Measurements from ENCODE around the gene GNAS. TPM values are rescaled to one million over a fixed set of nuclear protein-coding genes. Genes with fewer than 3 reads are reported as not detected.

GNAS gene
- total and polyA plus RNA-seq, 12 donors = 1,348 to 5,181 (median 1,783) TPM

GRCh38 chr20:58822748-58823730, 29.5 kb upstream of the GNAS start:
- Histone ChIP-seq H3K27me3 (no peaks in the 10 kb centered on the region), H3K4me3 (no peak overlapping the region), H3K27ac (no peak overlapping the region), H3K9me3 (no peaks in the 10 kb centered on the region), H3K4me1 (peaks cover 0 to under 1% (median 0%) of the 10 kb centered on the region in 9 donors), H3K36me3 (no peaks in the 10 kb centered on the region)
- intact Hi-C loops (cut with DNase I) = no loop called here
- ATAC-seq = no peak
- no peak for TF ChIP-seq CTCF (IDR thresholded peaks at IDR 0.05)
- DNase-seq = no peak
- WGBS, 2 donors = 89 to 91% methylated on average over 26 of the region's 26 CpGs

- Histone ChIP-seq H3K27ac (no peak overlapping the region), H3K4me1 (peaks cover 0 to 8% (median 0%) of the 10 kb centered on the region in 9 donors), H3K36me3 (no peaks in the 10 kb centered on the region), H3K9me3 (no peaks in the 10 kb centered on the region), H3K27me3 (no peaks in the 10 kb centered on the region), H3K4me3 (no peak overlapping the region)
- no peak for DNase-seq
- no peak for ATAC-seq
- intact Hi-C loops (cut with DNase I) = no loop called here
- WGBS, 2 donors = 87 to 89% methylated on average over 8 of the region's 8 CpGs
- TF ChIP-seq CTCF (IDR thresholded peaks at IDR 0.05) = no peak
Measured at GRCh38 chr20:58824843-58825242, 27.7 kb upstream of the GNAS start.

GRCh38 chr20:58825450-58825849, 27.1 kb upstream of the GNAS start:
- Histone ChIP-seq H3K27me3 (no peaks in the 10 kb centered on the region), H3K36me3 (no peaks in the 10 kb centered on the region), H3K4me3 (no peak overlapping the region), H3K9me3 (no peaks in the 10 kb centered on the region), H3K4me1 (peaks cover 0 to 8% (median 0%) of the 10 kb centered on the region in 9 donors), H3K27ac (no peak overlapping the region)
- WGBS, 2 donors = 90 to 92% methylated on average over 6 of the region's 6 CpGs
- DNase-seq = no peak
- ATAC-seq = no peak
- TF ChIP-seq CTCF (IDR thresholded peaks at IDR 0.05) = no peak
- intact Hi-C loops (cut with DNase I) = no loop called here

GRCh38 chr20:58826271-58826670, 26.2 kb upstream of the GNAS start:
- 84 to 85% methylated on average over 5 of the region's 5 CpGs for WGBS, 2 donors

More at GRCh38 chr20:58826271-58826670, 26.2 kb upstream of the GNAS start:
- ATAC-seq (no peak), DNase-seq (no peak)
- intact Hi-C loops (cut with DNase I) = no loop called here
- Histone ChIP-seq H3K9me3 (no peaks in the 10 kb centered on the region), H3K27ac (no peak overlapping the region), H3K36me3 (no peaks in the 10 kb centered on the region), H3K4me1 (peaks cover 0 to 8% (median 0%) of the 10 kb centered on the region in 9 donors), H3K4me3 (no peak overlapping the region), H3K27me3 (peaks cover 0 to 1% (median 0%) of the 10 kb centered on the region in 7 donors)
- no peak for TF ChIP-seq CTCF (IDR thresholded peaks at IDR 0.05)

All from heart right ventricle (tissue), 16 donors.